ENCODE measurements around the gene PRR27.

DNA sequence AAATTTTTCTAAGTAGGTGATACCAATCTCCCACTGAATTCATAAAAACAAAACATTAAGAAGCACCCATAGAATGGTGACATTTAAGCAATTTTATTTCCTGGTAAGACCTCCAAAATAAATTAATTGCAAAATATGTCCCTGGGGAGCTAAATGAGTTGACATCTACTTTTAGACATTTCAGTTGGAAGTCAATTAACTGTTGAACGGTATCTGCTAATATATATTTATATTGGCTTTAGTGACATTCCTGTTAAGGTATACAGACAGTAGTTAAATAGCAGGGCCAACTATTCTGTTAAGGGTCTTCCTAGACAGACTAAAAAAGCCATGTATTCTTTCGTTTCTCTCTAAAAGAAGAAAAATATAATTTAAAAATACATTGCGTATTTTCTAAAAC, at the start of gene PRR27:
- TF ChIP-seq, protein P1, sequence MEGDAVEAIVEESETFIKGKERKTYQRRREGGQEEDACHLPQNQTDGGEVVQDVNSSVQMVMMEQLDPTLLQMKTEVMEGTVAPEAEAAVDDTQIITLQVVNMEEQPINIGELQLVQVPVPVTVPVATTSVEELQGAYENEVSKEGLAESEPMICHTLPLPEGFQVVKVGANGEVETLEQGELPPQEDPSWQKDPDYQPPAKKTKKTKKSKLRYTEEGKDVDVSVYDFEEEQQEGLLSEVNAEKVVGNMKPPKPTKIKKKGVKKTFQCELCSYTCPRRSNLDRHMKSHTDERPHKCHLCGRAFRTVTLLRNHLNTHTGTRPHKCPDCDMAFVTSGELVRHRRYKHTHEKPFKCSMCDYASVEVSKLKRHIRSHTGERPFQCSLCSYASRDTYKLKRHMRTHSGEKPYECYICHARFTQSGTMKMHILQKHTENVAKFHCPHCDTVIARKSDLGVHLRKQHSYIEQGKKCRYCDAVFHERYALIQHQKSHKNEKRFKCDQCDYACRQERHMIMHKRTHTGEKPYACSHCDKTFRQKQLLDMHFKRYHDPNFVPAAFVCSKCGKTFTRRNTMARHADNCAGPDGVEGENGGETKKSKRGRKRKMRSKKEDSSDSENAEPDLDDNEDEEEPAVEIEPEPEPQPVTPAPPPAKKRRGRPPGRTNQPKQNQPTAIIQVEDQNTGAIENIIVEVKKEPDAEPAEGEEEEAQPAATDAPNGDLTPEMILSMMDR (IDR thresholded peaks at IDR 0.05), result no peak
- TF ChIP-seq POLR2A (IDR thresholded peaks at IDR 0.05), result no peak
